GM12872 (cell line): Measurements from ENCODE around the gene YTHDC1.

ENCODE experiments used
- TF ChIP-seq, protein P1 (sequence below): IDR thresholded peaks from 3 replicates; pipeline ENCODE4 v1.5.1; 2011; ENCODE audit warnings: low read depth, mild to moderate bottlenecking, low read length, moderate library complexity; ENCODE audit not compliant: insufficient read depth

Gene YTHDC1

DNA sequence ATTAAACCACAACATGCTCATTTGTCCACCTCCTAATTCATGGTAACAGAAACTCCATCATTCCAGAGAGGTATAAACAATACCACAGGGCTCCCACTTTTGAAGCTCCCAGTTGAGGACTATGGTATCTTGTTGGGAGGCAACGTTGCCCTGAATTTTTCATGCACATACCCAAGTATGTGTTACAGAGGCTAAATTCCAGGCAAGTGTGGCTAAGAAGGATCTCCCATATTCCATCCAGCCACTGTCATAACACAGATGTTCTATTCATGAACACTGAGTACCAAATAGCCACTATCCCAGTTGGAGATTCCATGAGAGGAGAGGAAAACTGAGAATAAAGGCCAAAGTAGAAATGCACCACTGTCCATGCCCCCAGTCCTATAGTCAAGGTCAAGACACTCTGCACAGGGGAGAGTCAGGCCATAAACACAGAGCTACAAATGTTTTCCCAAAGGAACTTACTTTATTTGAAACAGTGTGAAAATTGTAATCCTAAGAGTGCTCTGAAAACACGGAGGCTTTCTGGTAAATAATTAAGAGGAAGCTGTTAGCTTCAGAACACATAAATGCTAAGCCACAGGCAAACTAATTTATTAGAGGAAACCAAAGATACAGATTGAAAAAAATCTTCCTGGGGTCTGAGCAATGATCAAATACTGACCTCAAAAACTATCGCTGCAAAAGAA is 62.0 kb downstream of the YTHDC1 start:
- TF ChIP-seq, protein P1, sequence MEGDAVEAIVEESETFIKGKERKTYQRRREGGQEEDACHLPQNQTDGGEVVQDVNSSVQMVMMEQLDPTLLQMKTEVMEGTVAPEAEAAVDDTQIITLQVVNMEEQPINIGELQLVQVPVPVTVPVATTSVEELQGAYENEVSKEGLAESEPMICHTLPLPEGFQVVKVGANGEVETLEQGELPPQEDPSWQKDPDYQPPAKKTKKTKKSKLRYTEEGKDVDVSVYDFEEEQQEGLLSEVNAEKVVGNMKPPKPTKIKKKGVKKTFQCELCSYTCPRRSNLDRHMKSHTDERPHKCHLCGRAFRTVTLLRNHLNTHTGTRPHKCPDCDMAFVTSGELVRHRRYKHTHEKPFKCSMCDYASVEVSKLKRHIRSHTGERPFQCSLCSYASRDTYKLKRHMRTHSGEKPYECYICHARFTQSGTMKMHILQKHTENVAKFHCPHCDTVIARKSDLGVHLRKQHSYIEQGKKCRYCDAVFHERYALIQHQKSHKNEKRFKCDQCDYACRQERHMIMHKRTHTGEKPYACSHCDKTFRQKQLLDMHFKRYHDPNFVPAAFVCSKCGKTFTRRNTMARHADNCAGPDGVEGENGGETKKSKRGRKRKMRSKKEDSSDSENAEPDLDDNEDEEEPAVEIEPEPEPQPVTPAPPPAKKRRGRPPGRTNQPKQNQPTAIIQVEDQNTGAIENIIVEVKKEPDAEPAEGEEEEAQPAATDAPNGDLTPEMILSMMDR: no peak

DNA sequence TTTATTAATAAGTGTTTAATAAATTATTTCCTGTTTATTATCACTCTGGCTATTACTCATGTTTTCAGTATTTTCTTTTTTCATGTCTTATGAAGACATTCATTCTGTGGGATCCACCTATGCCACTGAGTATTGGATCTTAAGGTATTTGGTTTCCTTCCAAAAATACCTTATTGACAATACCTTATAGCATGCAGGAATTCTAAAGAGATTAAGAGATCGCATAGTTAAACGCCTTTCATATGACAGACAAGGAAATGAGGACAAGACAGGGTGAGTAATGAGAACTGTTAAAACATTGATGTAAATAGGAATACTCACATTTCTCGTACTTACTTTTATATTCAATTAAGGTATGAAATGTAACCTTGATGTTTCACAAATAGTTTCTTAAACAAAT is 66.2 kb downstream of the YTHDC1 start:
- TF ChIP-seq, protein P1: no peak

DNA sequence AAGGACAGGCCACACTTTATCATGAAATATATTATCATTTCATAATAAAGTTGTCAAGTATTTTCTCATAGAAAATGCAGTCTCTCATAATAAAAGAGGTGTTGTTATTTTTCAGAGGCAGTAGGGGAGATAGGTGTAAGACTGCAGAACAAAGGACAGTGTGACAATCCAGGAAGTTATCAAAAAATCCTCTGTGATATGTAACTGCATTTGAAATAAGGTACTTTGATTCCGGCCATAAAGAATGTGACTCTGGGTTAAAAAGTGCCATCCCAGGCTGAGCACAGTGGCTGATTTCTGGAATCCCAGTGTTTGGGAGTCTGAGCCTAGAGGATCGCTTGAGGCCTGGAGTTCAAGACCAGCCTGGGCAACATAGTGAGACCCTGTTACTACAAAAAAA is 66.8 kb downstream of the YTHDC1 start:
- TF ChIP-seq, protein P1: no peak

DNA sequence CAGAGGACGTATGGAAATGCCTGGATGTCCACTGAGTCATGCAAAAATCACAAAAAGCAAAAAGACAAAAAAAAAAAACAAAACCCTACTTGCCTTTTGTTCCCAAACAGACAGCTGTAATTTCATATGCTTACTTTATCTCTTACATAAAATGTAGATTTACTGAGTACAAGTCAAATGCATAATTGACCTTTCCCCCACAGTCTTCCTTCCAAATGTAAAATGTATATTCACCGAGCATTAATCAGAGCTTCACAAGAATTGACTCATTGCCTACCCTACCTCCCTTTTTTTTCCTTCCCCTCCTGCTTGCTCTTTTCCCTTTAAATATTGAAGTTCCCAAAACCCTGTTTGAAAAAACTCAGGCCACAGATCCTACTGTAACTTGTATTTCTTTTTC is 71.9 kb downstream of the YTHDC1 start:
- TF ChIP-seq, protein P1: no peak

DNA sequence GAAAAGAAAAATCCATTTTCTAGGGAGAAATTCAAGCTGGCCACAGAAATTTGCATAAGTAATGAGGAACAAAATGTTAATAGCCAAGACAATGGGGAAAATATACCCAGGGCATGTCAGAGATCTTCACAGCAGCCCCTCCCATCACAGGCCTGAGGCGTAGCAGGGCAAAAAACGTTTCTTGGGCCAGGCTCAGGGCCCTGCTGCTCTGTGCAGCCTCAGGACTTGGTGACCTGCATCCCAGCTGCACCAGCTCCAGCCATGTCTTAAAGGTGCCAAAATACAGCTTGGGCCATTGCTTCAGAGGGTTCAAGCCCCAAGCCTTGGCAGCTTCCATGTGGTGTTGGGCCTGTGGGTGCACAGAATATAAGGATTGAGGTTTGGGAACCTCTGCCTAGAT is 72.3 kb downstream of the YTHDC1 start:
- TF ChIP-seq, protein P1: no peak

DNA sequence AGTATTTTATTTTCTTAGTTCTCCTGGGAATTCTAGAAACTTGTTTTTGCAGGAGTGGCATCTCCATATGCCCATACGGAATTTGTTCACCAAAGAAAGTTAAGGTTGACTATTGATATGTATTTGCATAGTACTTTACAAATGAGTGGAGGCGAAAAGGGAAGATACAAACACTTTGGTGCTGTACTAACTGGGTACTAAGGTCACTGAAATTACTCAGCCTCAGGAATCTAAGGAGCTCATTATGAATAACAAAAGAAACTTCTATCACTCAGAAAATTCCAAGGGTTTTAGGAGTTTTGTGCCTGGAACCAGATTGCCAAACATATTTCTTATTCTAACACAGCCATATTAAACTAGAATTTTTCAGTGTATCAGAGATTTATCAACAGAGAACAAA is 77.0 kb downstream of the YTHDC1 start:
- TF ChIP-seq, protein P1: no peak

DNA sequence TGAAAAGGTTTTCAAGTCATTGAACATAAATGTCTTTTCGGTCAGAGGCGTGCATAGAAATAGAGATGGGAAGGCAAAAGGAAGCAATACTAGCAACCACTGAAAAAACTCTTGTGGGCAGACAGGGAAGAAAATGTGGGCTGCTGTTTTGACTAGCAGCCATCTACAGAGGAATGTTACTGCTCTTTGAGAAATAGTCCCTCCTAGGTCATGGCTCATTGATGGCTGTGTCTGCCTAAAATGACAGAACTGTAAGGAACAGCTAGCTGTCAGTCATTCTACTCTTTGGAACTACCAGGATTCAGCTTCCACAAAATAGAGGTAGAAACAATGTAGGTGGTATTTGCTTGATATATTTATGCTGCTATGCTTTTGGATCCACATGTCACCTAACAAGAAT is 77.5 kb downstream of the YTHDC1 start:
- TF ChIP-seq, protein P1: no peak
